ENCODE results near the gene ATG2A.
"Not testable (repeated sequence)": the region's sequence is repeated elsewhere in the genome, so short reads cannot be mapped to it uniquely, and the experiment has no call there.

The ATG2A gene

GRCh38 chr11:64854534-64855502, 62.2 kb downstream of the ATG2A start:
- DNase-seq (ENCODE audit: low read depth, low spot score): peak; percentile 94

GRCh38 chr11:64854157-64854533, 62.9 kb downstream of the ATG2A start:
- no peak for DNase-seq (ENCODE audit: low read depth, low spot score)

- DNase-seq (ENCODE audit: low read depth, low spot score): no peak
Observed at GRCh38 chr11:64853709-64854108, 63.3 kb downstream of the ATG2A start.

- no peak for DNase-seq (ENCODE audit: low read depth, low spot score)
Observed at GRCh38 chr11:64852804-64853509, 64.1 kb downstream of the ATG2A start.

GRCh38 chr11:64851831-64852351, 65.1 kb downstream of the ATG2A start:
- DNase-seq (ENCODE audit: low read depth, low spot score): no peak

GRCh38 chr11:64850979-64851567, 65.9 kb downstream of the ATG2A start:
- no peak for DNase-seq (ENCODE audit: low read depth, low spot score)

GRCh38 chr11:64849598-64850356, 67.2 kb downstream of the ATG2A start:
- no peak for DNase-seq (ENCODE audit: low read depth, low spot score)

GRCh38 chr11:64848826-64849597, 68.0 kb downstream of the ATG2A start:
- no peak for DNase-seq (ENCODE audit: low read depth, low spot score)

- DNase-seq (ENCODE audit: low read depth, low spot score): no peak
Observed at GRCh38 chr11:64848214-64848825, 68.7 kb downstream of the ATG2A start.

- DNase-seq (ENCODE audit: low read depth, low spot score): peak; percentile 95
Observed at GRCh38 chr11:64846998-64847666, 69.9 kb downstream of the ATG2A start.

- not testable (repeated sequence) for DNase-seq (ENCODE audit: low read depth, low spot score)
Observed at GRCh38 chr11:64845776-64846129, 71.3 kb downstream of the ATG2A start.

GRCh38 chr11:64845129-64845775, 71.8 kb downstream of the ATG2A start:
- DNase-seq (ENCODE audit: low read depth, low spot score): no peak
